ENCODE data around the gene RALGAPA2.

Gene RALGAPA2

GRCh38 chr20:20578838-20579237 lies 133.6 kb downstream of the RALGAPA2 start:
- POLR2A ChIA-PET, result no interaction called here
- H3K4me3 ChIP-seq (ENCODE audit: low read depth, low read length), result no peak overlapping the region
- no peak for DNase-seq (ENCODE audit: low read depth, low spot score)
- CTCF ChIA-PET, result interaction anchor here (0.8 to 3.5 kb wide), 7 partner anchors 11 to 495 kb away, joined by 3 to 32 read pairs (median 5); no protein-coding TSS in a partner anchor
- TF ChIP-seq, protein P1, sequence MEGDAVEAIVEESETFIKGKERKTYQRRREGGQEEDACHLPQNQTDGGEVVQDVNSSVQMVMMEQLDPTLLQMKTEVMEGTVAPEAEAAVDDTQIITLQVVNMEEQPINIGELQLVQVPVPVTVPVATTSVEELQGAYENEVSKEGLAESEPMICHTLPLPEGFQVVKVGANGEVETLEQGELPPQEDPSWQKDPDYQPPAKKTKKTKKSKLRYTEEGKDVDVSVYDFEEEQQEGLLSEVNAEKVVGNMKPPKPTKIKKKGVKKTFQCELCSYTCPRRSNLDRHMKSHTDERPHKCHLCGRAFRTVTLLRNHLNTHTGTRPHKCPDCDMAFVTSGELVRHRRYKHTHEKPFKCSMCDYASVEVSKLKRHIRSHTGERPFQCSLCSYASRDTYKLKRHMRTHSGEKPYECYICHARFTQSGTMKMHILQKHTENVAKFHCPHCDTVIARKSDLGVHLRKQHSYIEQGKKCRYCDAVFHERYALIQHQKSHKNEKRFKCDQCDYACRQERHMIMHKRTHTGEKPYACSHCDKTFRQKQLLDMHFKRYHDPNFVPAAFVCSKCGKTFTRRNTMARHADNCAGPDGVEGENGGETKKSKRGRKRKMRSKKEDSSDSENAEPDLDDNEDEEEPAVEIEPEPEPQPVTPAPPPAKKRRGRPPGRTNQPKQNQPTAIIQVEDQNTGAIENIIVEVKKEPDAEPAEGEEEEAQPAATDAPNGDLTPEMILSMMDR (IDR thresholded peaks at IDR 0.05; ENCODE audit: insufficient read depth, low read length, missing control alignments), result no peak

DNA sequence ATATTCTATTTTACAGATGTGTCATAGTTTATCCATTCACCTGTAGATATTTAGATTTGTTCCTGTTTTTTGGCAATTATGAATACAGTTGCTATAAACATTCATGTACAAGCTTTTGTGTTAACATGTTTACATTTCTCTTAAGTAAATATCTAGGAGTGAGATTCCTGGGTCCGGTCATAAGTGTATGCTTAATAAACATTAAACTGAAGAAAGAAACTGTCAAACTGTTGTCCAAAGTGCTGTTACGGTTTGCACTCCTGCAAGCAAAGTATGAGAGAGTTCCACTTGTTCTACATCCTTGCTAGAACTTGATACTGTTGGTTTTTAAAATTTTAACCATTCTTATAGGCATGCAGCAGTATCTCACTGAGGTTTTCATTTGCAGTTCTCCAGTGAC lies 138.6 kb downstream of the RALGAPA2 start:
- H3K4me3 ChIP-seq (ENCODE audit: low read depth, low read length), result no peak overlapping the region
- ChIA-PET POLR2A (no interaction called here), CTCF (interaction anchor here (1.7 to 2.3 kb wide), 2 partner anchors 21 to 215 kb away, joined by 6 to 8 read pairs; no protein-coding TSS in a partner anchor)
- DNase-seq (ENCODE audit: low read depth, low spot score), result no peak
- TF ChIP-seq, protein P1 (IDR thresholded peaks at IDR 0.05; ENCODE audit: insufficient read depth, low read length, missing control alignments), result no peak

GRCh38 chr20:20571068-20571780 lies 141.2 kb downstream of the RALGAPA2 start:
- TF ChIP-seq, protein P1 (IDR thresholded peaks at IDR 0.05; ENCODE audit: insufficient read depth, low read length, missing control alignments), result no peak

GRCh38 chr20:20568604-20569205 lies 143.7 kb downstream of the RALGAPA2 start:
- DNase-seq (ENCODE audit: low read depth, low spot score), result peak; percentile 7
- no peak overlapping the region for H3K4me3 ChIP-seq (ENCODE audit: low read depth, low read length)
- TF ChIP-seq, protein P1 (IDR thresholded peaks at IDR 0.05; ENCODE audit: insufficient read depth, low read length, missing control alignments), result peak; percentile 62
- ChIA-PET CTCF (interaction anchor here (1.1 to 7.9 kb wide), 5 partner anchors 18 to 485 kb away, joined by 4 to 67 read pairs (median 5); no protein-coding TSS in a partner anchor), POLR2A (no interaction called here)

More at GRCh38 chr20:20571068-20571780, 141.2 kb downstream of the RALGAPA2 start:
- no peak for DNase-seq (ENCODE audit: low read depth, low spot score)
- CTCF ChIA-PET, result interaction anchor here (7.9 kb wide), 1 partner anchor 211 kb away, joined by 67 read pairs; no protein-coding TSS in a partner anchor
- POLR2A ChIA-PET, result no interaction called here
- H3K4me3 ChIP-seq (ENCODE audit: low read depth, low read length), result no peak overlapping the region

DNA sequence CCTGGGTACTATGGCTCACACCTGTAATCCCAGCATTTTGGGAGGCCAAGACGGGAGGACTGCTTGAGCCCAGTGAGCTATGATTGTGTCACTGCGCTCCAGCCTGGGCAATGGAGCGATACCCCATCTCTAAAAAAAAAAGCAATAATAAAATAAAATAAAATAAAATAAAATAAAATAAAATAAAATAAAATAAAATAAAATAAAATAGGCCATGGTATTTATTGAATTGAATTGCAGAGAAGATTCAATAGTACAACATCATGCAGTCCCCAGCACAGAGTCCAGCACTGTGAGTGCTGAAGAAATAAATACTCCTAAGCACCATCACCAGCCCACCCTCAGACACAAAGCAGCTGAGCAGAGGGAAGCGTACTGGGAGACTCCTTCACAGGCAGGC lies 144.7 kb downstream of the RALGAPA2 start:
- DNase-seq (ENCODE audit: low read depth, low spot score), result no peak
- POLR2A ChIA-PET, result no interaction called here
- TF ChIP-seq, protein P1 (IDR thresholded peaks at IDR 0.05; ENCODE audit: insufficient read depth, low read length, missing control alignments), result no peak
- CTCF ChIA-PET, result interaction anchor here (1.3 to 7.9 kb wide), 6 partner anchors 8 to 484 kb away, joined by 3 to 67 read pairs (median 5); no protein-coding TSS in a partner anchor
- H3K4me3 ChIP-seq (ENCODE audit: low read depth, low read length), result no peak overlapping the region

GRCh38 chr20:20566516-20566915 lies 145.9 kb downstream of the RALGAPA2 start:
- ChIA-PET CTCF (interaction anchor here (1.0 to 7.9 kb wide), 8 partner anchors 13 to 483 kb away, joined by 3 to 67 read pairs (median 5); no protein-coding TSS in a partner anchor), POLR2A (no interaction called here)
- TF ChIP-seq, protein P1 (IDR thresholded peaks at IDR 0.05; ENCODE audit: insufficient read depth, low read length, missing control alignments), result no peak
- no peak for DNase-seq (ENCODE audit: low read depth, low spot score)
- H3K4me3 ChIP-seq (ENCODE audit: low read depth, low read length), result no peak overlapping the region

All from AG04449 (cell line).